SJSA1 (cell line): ENCODE data around the gene KDM4B. TPM values are rescaled to one million over a fixed set of nuclear protein-coding genes. Genes with fewer than 3 reads are reported as not detected.

Experiments
- DNase-seq, 2 experiments: peaks; one replicate each; pipeline ENCODE4 v3.0.0-alpha.2; 2015 to 2020; ENCODE audit warnings: low spot score in 2 of 2, low read depth in 1 of 2
- H3K27ac ChIP-seq: fragments of 250-450 bp; sonication (Bioruptor Pico); 2 replicates; pipeline ENCODE4 v1.5.1; 2020; ENCODE audit warnings: mild to moderate bottlenecking, moderate library complexity
- H3K27me3 ChIP-seq: fragments of 250-450 bp; sonication (Bioruptor Pico); replicated peaks from 2 replicates; pipeline ENCODE4 v1.5.1; 2020; ENCODE audit warnings: mild to moderate bottlenecking, moderate library complexity
- H3K36me3 ChIP-seq: fragments of 250-450 bp; sonication (Bioruptor Pico); 2 replicates; pipeline ENCODE4 v1.5.1; 2020; ENCODE audit warnings: mild to moderate bottlenecking
- H3K4me1 ChIP-seq: fragments of 250-450 bp; sonication (Bioruptor Pico); replicated peaks from 2 replicates; pipeline ENCODE4 v1.6.1; 2021; ENCODE audit warnings: mild to moderate bottlenecking
- H3K4me3 ChIP-seq: fragments of 250-450 bp; sonication (Bioruptor Pico); 2 replicates; pipeline ENCODE4 v1.5.1; 2020; ENCODE audit warnings: mild to moderate bottlenecking
- H3K9me3 ChIP-seq: fragments of 250-450 bp; sonication (Bioruptor Pico); replicated peaks from 2 replicates; pipeline ENCODE4 v1.5.1; 2020; ENCODE audit warnings: mild to moderate bottlenecking
- total RNA-seq: library from RNA; depleted of rRNA; stranded (reverse); fragments of >200 nt; shearing (Covaris generic); gene quantifications from 2 replicates; pipeline ENCODE4 v1.2.3, GENCODE V29; 2014

The KDM4B gene
- total RNA-seq, 1 experiment from 2014 or later: 9.1 TPM

DNA sequence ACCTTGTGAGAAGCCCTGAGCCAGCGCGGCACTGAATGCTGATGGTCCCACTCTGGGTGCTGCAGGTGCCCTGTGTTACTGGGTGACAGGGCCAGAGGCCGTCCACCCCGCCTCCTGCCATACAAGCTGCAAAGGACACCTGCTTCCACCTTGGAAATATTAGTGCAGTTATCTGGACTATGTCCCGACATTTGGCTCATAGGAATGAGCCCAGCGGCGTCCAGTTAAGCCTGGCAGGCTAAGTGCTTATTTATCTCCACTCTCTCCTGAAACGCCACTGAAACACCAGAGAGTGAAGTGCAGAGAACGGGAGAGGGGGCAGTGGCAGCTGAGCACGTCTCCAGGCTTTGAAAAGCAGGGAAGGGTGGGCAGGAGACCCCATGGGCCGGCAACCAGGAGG is 145.8 kb downstream of the KDM4B start:
- Histone ChIP-seq H3K4me1 (no peaks in the 10 kb centered on the region), H3K36me3 (peaks cover 28% of the 10 kb centered on the region), H3K27ac (no peak overlapping the region), H3K9me3 (no peaks in the 10 kb centered on the region), H3K27me3 (no peaks in the 10 kb centered on the region), H3K4me3 (no peak overlapping the region)
- no peak for DNase-seq

DNA sequence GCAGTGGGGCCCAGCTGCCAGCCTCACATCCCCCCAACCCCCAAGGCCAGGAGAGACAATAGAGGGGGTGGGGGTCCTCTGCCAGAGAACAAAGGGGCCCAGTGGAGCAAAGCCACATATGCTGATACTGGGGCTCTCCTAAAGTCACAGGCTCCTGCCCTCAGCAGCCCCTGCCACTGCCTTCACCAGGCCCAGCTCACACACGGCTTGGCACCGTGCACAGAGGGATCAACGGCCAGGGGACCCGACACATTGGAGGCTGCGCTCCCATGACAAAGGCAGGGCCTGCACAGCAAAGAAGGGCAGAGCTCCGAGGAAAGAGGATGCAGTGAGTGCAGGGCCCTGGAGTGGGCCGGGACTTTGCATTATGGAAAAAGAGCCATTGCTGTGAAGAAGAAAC is 146.4 kb downstream of the KDM4B start:
- peaks cover 28% of the 10 kb centered on the region for H3K36me3 ChIP-seq
- no peaks in the 10 kb centered on the region for H3K27me3 ChIP-seq
- no peaks in the 10 kb centered on the region for H3K4me1 ChIP-seq
- no peaks in the 10 kb centered on the region for H3K9me3 ChIP-seq
- DNase-seq: no peak
- no peak overlapping the region for H3K27ac ChIP-seq
- H3K4me3 ChIP-seq: no peak overlapping the region

DNA sequence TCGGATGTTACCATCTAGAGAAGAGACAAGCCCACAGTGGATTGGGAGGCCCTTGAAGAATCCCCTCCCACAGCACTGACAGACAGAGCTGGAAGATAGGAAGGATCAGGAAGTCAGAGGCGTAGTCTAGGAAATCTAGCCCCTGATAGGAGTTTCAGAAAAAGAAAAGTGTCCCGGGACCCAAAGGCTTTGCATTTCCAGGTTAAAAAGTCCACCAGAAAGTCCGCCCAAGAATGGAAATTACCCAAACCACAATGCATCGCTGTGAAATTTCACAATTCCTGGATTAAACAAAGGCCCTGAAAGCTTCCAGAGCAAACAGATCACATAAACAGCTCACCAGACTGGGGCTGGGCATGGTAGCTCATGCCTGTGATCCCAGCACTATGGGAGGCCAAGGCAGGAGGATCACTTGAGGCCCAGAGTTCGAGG is 146.9 kb downstream of the KDM4B start:
- Histone ChIP-seq H3K4me3 (no peak overlapping the region), H3K4me1 (no peaks in the 10 kb centered on the region), H3K27ac (no peak overlapping the region), H3K27me3 (no peaks in the 10 kb centered on the region), H3K36me3 (peaks cover 27% of the 10 kb centered on the region), H3K9me3 (no peaks in the 10 kb centered on the region)
- no peak for DNase-seq

DNA sequence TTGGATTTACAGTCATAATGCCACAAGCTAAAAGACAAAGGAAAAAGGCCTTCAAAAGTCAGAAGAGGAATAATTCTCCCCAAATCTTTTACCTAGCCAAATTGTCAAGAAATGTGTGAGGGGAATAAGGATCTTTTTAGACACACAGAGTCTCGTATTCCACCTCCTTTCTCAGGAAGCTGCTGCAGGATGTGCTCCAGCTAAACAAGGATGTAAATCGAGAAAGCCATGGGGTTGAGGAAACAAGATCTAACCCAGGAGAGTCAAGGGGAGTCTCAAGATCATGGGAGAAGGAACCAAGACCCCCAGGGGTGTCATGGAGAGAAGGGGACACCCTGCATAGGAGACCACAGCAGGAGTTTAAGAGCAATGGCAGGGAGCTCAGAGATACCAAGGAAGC is 147.4 kb downstream of the KDM4B start:
- Histone ChIP-seq H3K4me3 (no peak overlapping the region), H3K4me1 (no peaks in the 10 kb centered on the region), H3K27me3 (no peaks in the 10 kb centered on the region), H3K9me3 (no peaks in the 10 kb centered on the region), H3K27ac (no peak overlapping the region), H3K36me3 (peaks cover 22% of the 10 kb centered on the region)
- DNase-seq: no peak

DNA sequence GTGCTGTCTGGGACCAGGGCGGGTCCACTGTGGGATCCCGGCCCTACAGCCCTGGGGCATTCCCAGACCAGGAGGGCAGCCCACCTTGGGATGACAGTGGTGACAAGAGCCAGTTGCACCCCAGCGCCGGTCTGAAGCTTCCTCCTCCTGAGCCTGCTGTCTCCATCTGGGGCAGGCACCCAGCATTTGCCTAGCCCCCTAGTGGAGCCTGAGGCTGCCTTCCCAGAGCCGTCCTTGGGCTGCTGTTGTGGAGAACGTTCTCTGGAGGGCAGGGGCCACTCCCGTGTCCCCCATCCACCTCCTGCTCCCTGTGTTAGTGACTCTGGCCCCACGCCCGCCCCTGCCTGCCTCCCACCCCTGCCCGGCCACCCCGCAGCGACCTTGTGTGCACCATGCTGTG is 148.5 kb downstream of the KDM4B start:
- no peaks in the 10 kb centered on the region for H3K27me3 ChIP-seq
- H3K4me3 ChIP-seq: no peak overlapping the region
- H3K36me3 ChIP-seq: peaks cover 14% of the 10 kb centered on the region
- no peaks in the 10 kb centered on the region for H3K9me3 ChIP-seq
- no peak for DNase-seq
- no peak overlapping the region for H3K27ac ChIP-seq
- H3K4me1 ChIP-seq: no peaks in the 10 kb centered on the region

DNA sequence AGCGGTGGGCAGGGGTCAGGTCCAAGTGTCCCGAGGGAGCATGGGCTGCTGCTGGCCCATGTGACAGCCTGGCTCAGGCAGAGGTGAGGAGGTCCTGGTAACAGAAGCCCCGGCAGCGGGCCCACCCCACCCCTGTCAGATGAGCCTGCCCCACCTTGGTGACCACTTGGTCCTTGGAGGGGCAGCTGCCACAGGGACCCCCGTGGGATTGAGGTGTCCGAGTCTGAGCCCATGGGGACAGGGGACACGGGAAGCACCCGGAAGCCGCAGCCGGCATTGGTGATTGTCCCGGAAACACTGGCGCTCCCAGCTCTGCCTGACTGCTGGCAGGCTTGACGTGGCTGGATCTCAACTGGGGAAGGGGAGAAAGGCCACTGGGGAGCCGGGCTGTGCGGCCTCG is 149.1 kb downstream of the KDM4B start:
- Histone ChIP-seq H3K36me3 (peaks cover 16% of the 10 kb centered on the region), H3K27me3 (no peaks in the 10 kb centered on the region), H3K4me1 (no peaks in the 10 kb centered on the region), H3K9me3 (no peaks in the 10 kb centered on the region), H3K4me3 (no peak overlapping the region), H3K27ac (no peak overlapping the region)
- DNase-seq: no peak

DNA sequence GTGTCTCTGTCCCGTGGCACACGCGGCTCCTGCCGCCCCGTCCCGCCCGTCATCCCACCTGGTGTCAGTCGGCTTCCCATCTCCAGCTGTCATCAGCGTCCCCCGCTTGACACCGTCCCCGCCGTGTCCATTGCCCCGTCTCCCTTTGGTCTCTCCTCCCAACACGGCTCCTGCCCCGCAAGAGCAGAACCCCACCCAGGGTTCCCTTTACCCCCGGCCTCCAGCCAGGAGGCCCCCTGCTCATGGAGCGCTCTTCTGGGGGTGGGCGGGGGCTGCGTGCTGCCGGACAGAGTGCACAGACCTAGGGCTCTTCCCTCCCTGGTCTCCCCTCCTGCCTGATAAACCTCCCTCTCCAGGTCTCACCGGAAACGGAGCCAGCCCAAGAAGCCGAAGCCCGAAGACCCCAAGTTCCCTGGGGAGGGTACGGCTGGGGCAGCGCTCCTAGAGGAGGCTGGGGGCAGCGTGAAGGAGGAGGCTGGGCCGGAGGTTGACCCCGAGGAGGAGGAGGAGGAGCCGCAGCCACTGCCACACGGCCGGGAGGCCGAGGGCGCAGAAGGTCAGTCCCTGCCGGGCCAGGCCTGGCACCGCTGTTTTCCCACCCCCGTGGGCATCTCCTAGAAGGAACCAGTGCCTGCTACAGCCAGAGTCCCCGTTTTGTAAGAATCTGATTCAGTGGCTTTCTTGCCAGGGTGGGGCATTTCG is 150.5 kb downstream of the KDM4B start:
- H3K4me1 ChIP-seq: no peaks in the 10 kb centered on the region
- DNase-seq: no peak
- peaks cover 21% of the 10 kb centered on the region for H3K36me3 ChIP-seq
- H3K4me3 ChIP-seq: no peak overlapping the region
- no peaks in the 10 kb centered on the region for H3K9me3 ChIP-seq
- H3K27me3 ChIP-seq: no peaks in the 10 kb centered on the region
- H3K27ac ChIP-seq: no peak overlapping the region

DNA sequence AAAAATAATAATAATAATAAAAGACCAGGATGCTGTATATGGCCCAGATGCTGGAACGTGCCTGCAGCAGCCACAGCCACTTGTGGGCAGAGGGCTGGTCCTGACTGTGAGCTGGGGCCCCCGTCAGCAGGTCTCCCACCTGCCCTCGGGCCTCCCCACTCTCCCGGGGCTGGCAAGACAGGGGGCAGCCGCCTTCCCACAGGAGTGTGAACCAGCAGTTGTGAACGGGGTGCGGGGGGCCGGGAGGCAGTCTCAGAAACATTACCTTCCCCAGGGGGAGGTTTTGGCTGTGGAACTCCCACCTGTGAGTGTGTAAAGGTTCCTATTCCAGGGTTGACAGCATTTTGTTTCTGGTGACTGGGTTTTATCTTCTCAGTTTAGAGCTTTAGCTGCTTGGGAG is 151.4 kb downstream of the KDM4B start:
- Histone ChIP-seq H3K27me3 (no peaks in the 10 kb centered on the region), H3K4me1 (no peaks in the 10 kb centered on the region), H3K4me3 (no peak overlapping the region), H3K27ac (no peak overlapping the region), H3K36me3 (peaks cover 21% of the 10 kb centered on the region), H3K9me3 (no peaks in the 10 kb centered on the region)
- DNase-seq: no peak

DNA sequence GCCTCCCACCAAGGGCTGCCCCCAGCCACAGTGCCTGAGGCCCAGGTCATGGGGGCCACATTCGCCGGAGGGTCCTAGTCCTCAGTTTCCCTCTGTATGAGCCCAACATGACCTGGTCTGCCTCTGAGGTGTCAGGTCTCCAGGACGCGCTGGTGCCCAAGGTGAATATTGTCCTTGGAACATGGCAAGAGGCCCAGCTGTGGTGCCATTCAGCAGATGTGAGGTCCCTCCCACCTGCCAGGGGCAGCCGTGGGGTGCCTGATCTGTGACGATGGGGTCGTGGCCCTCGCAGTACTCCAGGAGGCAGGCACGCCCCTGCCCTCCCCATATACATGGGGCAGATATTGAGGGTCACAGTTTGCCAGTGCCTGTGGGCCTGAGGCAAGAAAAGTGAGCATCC is 151.9 kb downstream of the KDM4B start:
- H3K27me3 ChIP-seq: no peaks in the 10 kb centered on the region
- no peaks in the 10 kb centered on the region for H3K4me1 ChIP-seq
- H3K27ac ChIP-seq: no peak overlapping the region
- no peak for DNase-seq
- H3K36me3 ChIP-seq: peaks cover 17% of the 10 kb centered on the region
- H3K9me3 ChIP-seq: no peaks in the 10 kb centered on the region
- H3K4me3 ChIP-seq: no peak overlapping the region

DNA sequence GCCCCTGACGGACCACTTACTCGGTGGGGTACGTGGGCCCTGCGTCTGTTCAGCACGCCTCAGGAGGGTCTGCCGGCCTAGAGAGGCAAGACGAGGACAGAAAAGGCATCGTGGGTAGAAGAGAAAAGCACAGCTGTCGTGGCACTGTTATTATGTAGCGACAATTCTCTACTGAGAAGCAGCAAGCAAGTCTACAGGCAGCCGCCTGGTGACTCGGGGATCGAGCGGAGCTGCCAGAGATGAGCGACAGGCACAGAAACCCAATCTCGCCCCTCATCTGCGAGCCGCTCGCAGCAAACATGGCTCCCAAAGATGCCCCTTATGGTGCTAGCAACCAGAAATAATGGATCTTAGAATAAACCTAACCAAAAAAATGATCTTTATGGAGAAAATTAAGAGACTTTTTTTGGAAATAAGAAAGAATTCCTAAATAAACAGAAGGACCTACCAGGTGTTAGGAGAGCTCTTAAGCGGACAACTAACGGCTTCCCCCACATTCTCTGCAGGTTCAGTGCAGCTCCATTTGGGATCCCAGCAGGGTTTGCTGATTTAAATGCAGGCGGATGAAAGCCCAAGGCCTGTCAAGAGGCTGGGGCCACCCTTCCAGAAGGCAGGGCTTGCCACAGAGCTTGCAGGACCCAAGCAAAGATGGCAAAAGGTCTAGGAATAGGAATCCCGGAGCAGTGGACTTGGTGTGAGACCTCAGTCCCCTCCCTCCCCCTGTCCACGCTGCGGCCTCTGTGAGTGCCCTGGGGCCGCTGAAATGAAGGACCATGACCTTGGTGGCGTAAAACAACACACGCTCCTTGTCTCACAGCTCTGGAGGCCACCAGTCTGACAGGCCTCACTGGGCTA is 152.6 kb downstream of the KDM4B start:
- no peak for DNase-seq
- H3K4me3 ChIP-seq: no peak overlapping the region
- H3K27me3 ChIP-seq: no peaks in the 10 kb centered on the region
- H3K36me3 ChIP-seq: peaks cover 14% of the 10 kb centered on the region
- no peaks in the 10 kb centered on the region for H3K4me1 ChIP-seq
- no peaks in the 10 kb centered on the region for H3K9me3 ChIP-seq
- H3K27ac ChIP-seq: no peak overlapping the region

DNA sequence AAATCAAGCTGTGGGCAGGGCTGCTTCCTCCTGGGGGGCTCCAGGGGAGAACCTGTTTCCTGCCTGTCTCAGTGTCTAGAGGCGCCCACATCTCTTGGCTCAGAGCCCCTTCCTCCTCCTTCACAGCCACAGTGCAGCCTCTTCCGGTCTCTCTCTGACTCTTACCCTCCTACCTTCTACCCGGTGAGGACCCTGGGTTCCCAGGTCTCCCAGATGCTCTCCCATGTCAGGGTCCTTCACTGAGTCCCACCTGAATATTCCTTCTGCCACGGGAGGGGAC is 153.1 kb downstream of the KDM4B start:
- no peak overlapping the region for H3K27ac ChIP-seq
- no peak for DNase-seq
- H3K4me1 ChIP-seq: no peaks in the 10 kb centered on the region
- H3K36me3 ChIP-seq: peaks cover 13% of the 10 kb centered on the region
- H3K27me3 ChIP-seq: no peaks in the 10 kb centered on the region
- H3K4me3 ChIP-seq: no peak overlapping the region
- H3K9me3 ChIP-seq: no peaks in the 10 kb centered on the region

DNA sequence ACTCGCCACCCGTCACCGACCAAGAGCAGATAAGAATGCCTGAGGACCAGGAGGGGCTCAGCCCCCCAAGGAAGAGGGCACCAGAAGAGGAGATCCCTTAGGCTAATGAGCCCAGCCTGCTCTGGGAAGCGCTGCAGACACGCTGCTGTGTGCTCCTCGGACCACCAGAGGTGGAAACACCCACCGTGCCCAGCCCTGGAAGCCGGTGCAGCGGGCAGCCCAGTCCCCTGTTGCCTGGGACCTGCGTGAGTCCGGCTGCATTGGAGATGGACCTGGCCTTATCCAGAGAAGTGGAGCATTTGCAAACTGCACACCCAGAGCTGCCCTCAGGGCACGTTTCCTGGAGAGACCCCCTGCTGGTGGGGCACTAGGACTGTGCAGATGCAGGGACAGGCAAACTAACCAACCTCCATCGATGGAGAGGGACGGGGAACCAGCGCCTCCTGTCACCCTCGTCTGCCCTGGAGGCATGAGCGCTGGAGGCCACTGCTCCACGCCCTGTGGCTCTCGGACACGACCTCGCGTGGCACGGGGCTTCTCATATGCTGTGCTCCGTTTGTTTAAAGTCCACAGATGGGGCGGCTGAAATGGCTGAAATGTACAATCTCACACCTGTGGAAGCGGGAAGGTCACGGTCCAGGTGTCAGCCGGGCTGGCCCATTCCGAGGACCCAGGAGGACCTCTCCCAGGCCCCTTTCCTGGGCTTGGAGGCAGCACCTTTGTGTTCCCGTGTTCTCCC is 153.9 kb downstream of the KDM4B start:
- H3K27ac ChIP-seq: no peak overlapping the region
- H3K4me1 ChIP-seq: no peaks in the 10 kb centered on the region
- no peaks in the 10 kb centered on the region for H3K27me3 ChIP-seq
- no peaks in the 10 kb centered on the region for H3K9me3 ChIP-seq
- H3K36me3 ChIP-seq: peaks cover 13% of the 10 kb centered on the region
- no peak overlapping the region for H3K4me3 ChIP-seq
- no peak for DNase-seq

DNA sequence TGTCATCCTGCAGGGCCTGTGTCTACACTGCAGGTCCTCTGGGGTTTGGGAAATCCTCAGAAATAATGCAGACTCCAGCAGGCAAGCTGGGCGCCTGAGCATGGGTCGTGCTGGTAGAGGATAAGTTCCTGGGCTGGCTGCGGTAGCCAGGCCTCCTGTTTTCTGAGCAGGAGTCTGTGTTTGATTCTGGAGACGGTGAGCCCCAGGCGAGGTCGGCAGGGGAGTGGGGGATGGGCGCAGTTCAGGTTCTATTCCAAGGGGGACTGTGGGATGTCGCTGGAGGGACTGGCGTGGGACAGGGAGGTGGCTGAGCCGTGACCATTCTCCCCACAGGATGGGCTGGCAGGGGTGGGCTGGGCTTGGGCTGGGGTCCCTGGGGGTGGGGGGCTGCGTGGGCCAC is 154.7 kb downstream of the KDM4B start:
- Histone ChIP-seq H3K9me3 (no peaks in the 10 kb centered on the region), H3K4me3 (no peak overlapping the region), H3K36me3 (peaks cover 13% of the 10 kb centered on the region), H3K27ac (no peak overlapping the region), H3K27me3 (no peaks in the 10 kb centered on the region), H3K4me1 (no peaks in the 10 kb centered on the region)
- no peak for DNase-seq
